K562 (cell line): ENCODE measurements around the gene GHR. TPM values are rescaled to one million over a fixed set of nuclear protein-coding genes. Genes with fewer than 3 reads are reported as not detected.

Experiments
- ATAC-seq: fragments of 200-7000 bp; cut with Tn5 transposase; 3 replicates; pipeline ENCODE4 v1.9.1; 2020; ENCODE audit warnings: moderate library complexity
- BruUV-seq: library from RNA; stranded (reverse); fragments of 400-500 nt; replicated peaks from 2 replicates; lab custom pipeline; 2021; lab: Mats Ljungman, UMichigan
- CTCF ChIA-PET: fragments of 300-600 bp; formaldehyde crosslinking; extraction: SDS; loops from one replicate; lab custom pipeline; 2021; ENCODE audit warnings: low intra/inter-chr PET ratio; lab: Yijun Ruan, JAX
- POLR2A ChIA-PET: fragments of 300-600, 350-650 bp; sonication (Branson Sonifier 250); formaldehyde crosslinking; extraction: SDS; loops from one replicate; lab custom pipeline; 2021; ENCODE audit warnings: antibody characterized with exemption, inconsistent platforms; lab: Yijun Ruan, JAX
- DNase-seq, 4 experiments: peaks; one replicate each; pipeline versions ENCODE4 v3.0.0 to v3.0.0-alpha.2; 2011 to 2018; ENCODE audit warnings: low spot score in 3 of 4, mixed read lengths in 3 of 4; ENCODE audit errors: extremely low read depth in 1 of 4
- FAIRE-seq: peaks from 2 replicates; lab custom pipeline; 2011; peaks lifted over from hg19 to GRCh38; lab: Jason Lieb, UNC
- H2AFZ ChIP-seq: 2 replicates; pipeline ENCODE4 v1.6.0; 2011; ENCODE audit warnings: low read depth, low read length, control low read depth, inconsistent platforms
- H3K27ac ChIP-seq: fragments of 200-600 bp; 3 replicates; pipeline ENCODE4 v1.8.0; 2011; ENCODE audit warnings: low read depth, mild to moderate bottlenecking, control low read depth, inconsistent platforms, low read length, moderate library complexity, mixed read lengths; ENCODE audit errors: extremely low read depth
- H3K27me3 ChIP-seq, 2 experiments: fragments of 300-600 bp in 1 of 2; 2 replicates in 1 of 2; 3 replicates in 1 of 2; pipeline versions ENCODE4 v1.6.0 to v1.8.0; 2011; ENCODE audit warnings: inconsistent platforms in 2 of 2, low read length in 2 of 2, mild to moderate bottlenecking in 1 of 2, mixed read lengths in 1 of 2, moderate library complexity in 1 of 2; ENCODE audit not compliant: control insufficient read depth in 2 of 2, insufficient read depth in 2 of 2
- H3K36me3 ChIP-seq: fragments of 300-600 bp; 3 replicates; pipeline ENCODE4 v1.8.0; 2011; ENCODE audit warnings: mild to moderate bottlenecking, low read length, inconsistent platforms; ENCODE audit not compliant: control insufficient read depth, insufficient read depth
- H3K4me1 ChIP-seq, 2 experiments: fragments of 200-600 bp in 1 of 2; replicated peaks in 1 of 2; 2 replicates in 1 of 2; 3 replicates in 1 of 2; pipeline versions ENCODE4 v1.5.1 to v1.8.0; 2011; ENCODE audit warnings: inconsistent platforms in 2 of 2, low read length in 2 of 2, mild to moderate bottlenecking in 1 of 2, mixed read lengths in 1 of 2, moderate library complexity in 1 of 2; ENCODE audit not compliant: control insufficient read depth in 2 of 2, insufficient read depth in 2 of 2
- H3K4me2 ChIP-seq: 2 replicates; pipeline ENCODE4 v1.6.1; 2011; ENCODE audit warnings: low read length, control low read depth, inconsistent platforms, mixed read lengths; ENCODE audit not compliant: insufficient read depth
- H3K4me3 ChIP-seq: fragments of 200-600 bp; sonication (generic), shearing (Covaris generic); 2 replicates; pipeline ENCODE4 v1.5.1; 2016; ENCODE audit warnings: control low read depth, inconsistent platforms
- H3K79me2 ChIP-seq: fragments of 200-600 bp; 3 replicates; pipeline ENCODE4 v1.8.0; 2011; ENCODE audit warnings: low read length, inconsistent platforms; ENCODE audit not compliant: control insufficient read depth, insufficient read depth
- H3K9ac ChIP-seq, 2 experiments: 2 replicates each; pipeline versions ENCODE4 v1.6.0 to v1.6.1; 2011; ENCODE audit warnings: low read depth in 2 of 2, low read length in 2 of 2, control low read depth in 1 of 2, inconsistent platforms in 1 of 2, mild to moderate bottlenecking in 1 of 2, mixed read lengths in 1 of 2; ENCODE audit not compliant: insufficient read depth in 1 of 2
- H3K9me1 ChIP-seq: one replicate; pipeline ENCODE4 v1.6.0; 2011; ENCODE audit warnings: inconsistent platforms, mild to moderate bottlenecking, low read length, moderate library complexity; ENCODE audit not compliant: control insufficient read depth, insufficient read depth
- H3K9me3 ChIP-seq: replicated peaks from 2 replicates; pipeline ENCODE4 v1.5.1; 2011; ENCODE audit warnings: low read depth, low read length, inconsistent platforms; ENCODE audit not compliant: control insufficient read depth, insufficient read depth
- H4K20me1 ChIP-seq: replicated peaks from 2 replicates; pipeline ENCODE4 v1.6.1; 2011; ENCODE audit warnings: low read length, inconsistent platforms, mixed read lengths; ENCODE audit not compliant: control insufficient read depth, insufficient read depth
- ARID1B ChIP-seq: fragments of 450-650 bp; IDR thresholded peaks from 2 replicates; pipeline ENCODE4 v1.6.1; 2016; ENCODE audit warnings: antibody characterized with exemption, mild to moderate bottlenecking, inconsistent platforms
- CBFA2T2 ChIP-seq: fragments of 450-650 bp; conservative IDR thresholded peaks from 2 replicates; pipeline ENCODE4 v1.6.1; 2017; ENCODE audit warnings: mild to moderate bottlenecking
- CBFA2T3 ChIP-seq: fragments of 450-650 bp; IDR thresholded peaks from 2 replicates; pipeline ENCODE4 v1.6.1; 2017
- CEBPB ChIP-seq: fragments of 450-650 bp; IDR thresholded peaks from 2 replicates; pipeline ENCODE4 v1.6.1; 2016; ENCODE audit warnings: missing genetic modification characterization, missing compliant biosample characterization
- ELF1 ChIP-seq: fragments of 200-800 bp; sonication (Bioruptor generic); IDR thresholded peaks from 2 replicates; pipeline ENCODE4 v1.6.1; 2016; ENCODE audit warnings: missing genetic modification characterization, missing compliant biosample characterization
- FOXJ3 ChIP-seq: sonication (generic); formaldehyde crosslinking; IDR thresholded peaks from 2 replicates; pipeline ENCODE4 v1.4.0; 2020; ENCODE audit warnings: mild to moderate bottlenecking, missing genetic modification reagents
- POU5F1 ChIP-seq: fragments of 150-350 bp; IDR thresholded peaks from 2 replicates; pipeline ENCODE4 v1.6.1; 2014; ENCODE audit warnings: borderline replicate concordance, low read length, low read depth, mild to moderate bottlenecking; ENCODE audit not compliant: partially characterized antibody
- TAL1 ChIP-seq: fragments of 450-650 bp; IDR thresholded peaks from 2 replicates; pipeline ENCODE4 v1.6.1; 2016; ENCODE audit warnings: mild to moderate bottlenecking
- TCF3 ChIP-seq: sonication (generic); formaldehyde crosslinking; IDR thresholded peaks from 2 replicates; pipeline ENCODE4 v1.4.0; 2020; ENCODE audit warnings: mild to moderate bottlenecking, missing genetic modification reagents
- ZNF263 ChIP-seq: sonication (generic); formaldehyde crosslinking; IDR thresholded peaks from 2 replicates; pipeline ENCODE4 v1.8.0; 2022; ENCODE audit warnings: mild to moderate bottlenecking, missing genetic modification reagents, borderline replicate concordance
- ZNF274 ChIP-seq: IDR thresholded peaks from 2 replicates; pipeline ENCODE4 v1.6.1; 2011; ENCODE audit warnings: low read depth, mild to moderate bottlenecking, low read length, moderate library complexity, borderline replicate concordance
- ZNF77 ChIP-seq: fragments of 250-450 bp; sonication (Bioruptor Pico); IDR thresholded peaks from 2 replicates; pipeline ENCODE4 v1.5.0; 2020
- WGBS: fragments of 100-300 bp; shearing (Covaris generic); methylation state at CpG from one replicate; pipeline ENCODE4 v1.1.6; 2016; ENCODE audit warnings: low coverage, mixed read lengths; ENCODE audit not compliant: insufficient coverage; ENCODE audit errors: missing lambda C conversion rate; 5-methylcytosine and 5-hydroxymethylcytosine counted together
- in situ Hi-C: fragments of 300-500 bp; cut with MboI; formaldehyde crosslinking; loops from 4 replicates; pipeline ENCODE4 v1.15.0; 2018; ENCODE audit warnings: inconsistent platforms, mixed read lengths
- intact Hi-C: fragments of 100-400 bp; cut with micrococcal nuclease; formaldehyde crosslinking; loops from 2 replicates; pipeline ENCODE4 v1.14.2; 2022
- polyA plus RNA-seq, 8 experiments: library from polyadenylated mRNA; depleted of rRNA in 4 of 8; stranded (reverse) in 5 of 8; unstranded in 3 of 8; fragments of >200 nt; fragmentation: Nextera tagmentation in 2 of 8; fragmentation: Illumina TruSeq in 1 of 8; extraction: Ambion mirVana in 2 of 8; extraction: Trizol in 1 of 8; gene quantifications; 2 replicates each; pipeline versions ENCODE4 v1.2.1 to v1.2.3, GENCODE V29; 2011 to 2014; ENCODE audit warnings: inconsistent platforms in 1 of 8, missing spikeins in 1 of 8
- total RNA-seq, 7 experiments: library from RNA; depleted of rRNA in 6 of 7; stranded (reverse); fragments of >200 nt in 6 of 7; fragmentation: Illumina TruSeq in 2 of 7; extraction: Trizol in 2 of 7; gene quantifications; 2 replicates each; pipeline versions ENCODE4 v1.2.1 to v1.2.3, GENCODE V29; 2011 to 2021; ENCODE audit warnings: low replicate concordance in 1 of 7
- TF ChIP-seq, protein P1 (sequence below): fragments of 250-450 bp; sonication (Bioruptor Pico); IDR thresholded peaks from 2 replicates; pipeline ENCODE4 v1.5.1; 2021; ENCODE audit warnings: mild to moderate bottlenecking
- TF ChIP-seq, protein P2 (sequence below): fragments of 250-450 bp; sonication (Bioruptor Pico); IDR thresholded peaks from 2 replicates; pipeline ENCODE4 v1.5.0; 2021

GHR gene
- total and polyA plus RNA-seq, 9 of the 15 experiments (the other 6 are each of a cell fraction or from before 2014, with no cell fraction given) = 0.01 to 0.13 (median 0.07) TPM; not detected in 5

- Histone ChIP-seq H3K27ac (no peak overlapping the region), H3K4me1 (no peaks in the 10 kb centered on the region; a peak in 1 of 5 replicates), H2AFZ (no peak overlapping the region), H3K9me3 (no peaks in the 10 kb centered on the region), H3K4me3 (no peak overlapping the region), H3K79me2 (no peaks in the 10 kb centered on the region), H3K9ac (no peak overlapping the region), H3K27me3 (no peaks in the 10 kb centered on the region), H3K36me3 (no peaks in the 10 kb centered on the region), H3K4me2 (no peak overlapping the region), H4K20me1 (no peaks in the 10 kb centered on the region), H3K9me1 (no peaks in the 10 kb centered on the region)
- 32% methylated on average over 1 of the region's 1 CpG for WGBS
- in situ Hi-C loops = loop anchor here (25.0 kb wide), 2 partner anchors 290 to 735 kb away; partner anchors contain the start of gene OXCT1
- no peak for FAIRE-seq
- peak; percentile 33; the same call in 1 of the 3 replicates for ATAC-seq
- CTCF ChIA-PET = no interaction called here
- intact Hi-C loops = no loop called here
- POLR2A ChIA-PET = no interaction called here
- TF ChIP-seq CEBPB (tag) (no peak), POU5F1 (no peak), ZNF263 (CRISPR knock-in tag) (no peak)
- DNase-seq = no peak
- BruUV-seq = no TSS peak
Measured at GRCh38 chr5:42596817-42597216, 173.6 kb downstream of the GHR start.

- POLR2A ChIA-PET = no interaction called here
- Histone ChIP-seq H3K27ac (no peak overlapping the region), H3K36me3 (no peaks in the 10 kb centered on the region), H2AFZ (no peak overlapping the region), H3K4me3 (no peak overlapping the region), H3K9ac (no peak overlapping the region), H3K4me1 (no peaks in the 10 kb centered on the region; a peak in 1 of 5 replicates), H3K79me2 (no peaks in the 10 kb centered on the region), H4K20me1 (no peaks in the 10 kb centered on the region), H3K27me3 (no peaks in the 10 kb centered on the region), H3K4me2 (peak overlapping the region; percentile 8; the same call in 1 of the 2 replicates), H3K9me3 (no peaks in the 10 kb centered on the region), H3K9me1 (no peaks in the 10 kb centered on the region)
- intact Hi-C loops = no loop called here
- 8% methylated on average over 4 of the region's 4 CpGs for WGBS
- DNase-seq (peak in 1 of 4 experiments; percentile 37), ATAC-seq (peak; percentile 67), FAIRE-seq (no peak)
- in situ Hi-C loops = loop anchor here (25.0 kb wide), 2 partner anchors 290 to 735 kb away; partner anchors contain the start of gene OXCT1
- CTCF ChIA-PET = no interaction called here
- BruUV-seq = no TSS peak
- TF ChIP-seq TAL1 (peak; percentile 29; the same call in 1 of the 2 replicates), ARID1B (peak; percentile 37), TCF3 (CRISPR knock-in tag) (0 out of 2 replicates have a peak, but pooled peaks have one; percentile 10), ZNF274 (no peak), CBFA2T3 (peak; percentile 75), ELF1 (tag) (no peak), CBFA2T2 (peak; percentile 45), ZNF77 (CRISPR knock-in tag) (no peak), FOXJ3 (CRISPR knock-in tag) (no peak)
- TF ChIP-seq, protein P1, sequence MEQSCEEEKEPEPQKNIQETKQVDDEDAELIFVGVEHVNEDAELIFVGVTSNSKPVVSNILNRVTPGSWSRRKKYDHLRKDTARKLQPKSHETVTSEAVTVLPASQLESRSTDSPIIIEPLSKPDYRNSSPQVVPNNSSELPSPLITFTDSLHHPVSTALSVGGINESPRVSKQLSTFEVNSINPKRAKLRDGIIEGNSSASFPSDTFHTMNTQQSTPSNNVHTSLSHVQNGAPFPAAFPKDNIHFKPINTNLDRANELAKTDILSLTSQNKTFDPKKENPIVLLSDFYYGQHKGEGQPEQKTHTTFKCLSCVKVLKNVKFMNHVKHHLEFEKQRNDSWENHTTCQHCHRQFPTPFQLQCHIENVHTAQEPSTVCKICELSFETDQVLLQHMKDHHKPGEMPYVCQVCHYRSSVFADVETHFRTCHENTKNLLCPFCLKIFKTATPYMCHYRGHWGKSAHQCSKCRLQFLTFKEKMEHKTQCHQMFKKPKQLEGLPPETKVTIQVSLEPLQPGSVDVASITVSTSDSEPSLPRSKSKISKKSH (CRISPR knock-in tag) = no peak
- TF ChIP-seq, protein P2, sequence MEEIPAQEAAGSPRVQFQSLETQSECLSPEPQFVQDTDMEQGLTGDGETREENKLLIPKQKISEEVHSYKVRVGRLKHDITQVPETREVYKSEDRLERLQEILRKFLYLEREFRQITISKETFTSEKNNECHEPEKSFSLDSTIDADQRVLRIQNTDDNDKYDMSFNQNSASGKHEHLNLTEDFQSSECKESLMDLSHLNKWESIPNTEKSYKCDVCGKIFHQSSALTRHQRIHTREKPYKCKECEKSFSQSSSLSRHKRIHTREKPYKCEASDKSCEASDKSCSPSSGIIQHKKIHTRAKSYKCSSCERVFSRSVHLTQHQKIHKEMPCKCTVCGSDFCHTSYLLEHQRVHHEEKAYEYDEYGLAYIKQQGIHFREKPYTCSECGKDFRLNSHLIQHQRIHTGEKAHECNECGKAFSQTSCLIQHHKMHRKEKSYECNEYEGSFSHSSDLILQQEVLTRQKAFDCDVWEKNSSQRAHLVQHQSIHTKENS = no peak
Measured at GRCh38 chr5:42597318-42597937, 174.2 kb downstream of the GHR start.
